DMS79 treated with DMSO at 0.1 percent for 48 hours (cell line): ENCODE data around the gene CD40.

Source experiments
- DNase-seq: peaks from one replicate; lab custom pipeline; 2025; lab: John Stamatoyannopoulos, UW

The CD40 gene

GRCh38 chr20:46148313-46149208, 30.4 kb downstream of the CD40 start:
- DNase-seq: no peak

- no peak for DNase-seq
These were observed 32.8 kb downstream of the CD40 start for GRCh38 chr20:46150943-46151342.

GRCh38 chr20:46151936-46152335, 33.8 kb downstream of the CD40 start:
- DNase-seq: no peak

- no peak for DNase-seq
These were observed 34.9 kb downstream of the CD40 start for GRCh38 chr20:46152824-46153586.

- no peak for DNase-seq
These were observed 36.2 kb downstream of the CD40 start for GRCh38 chr20:46154305-46154704.

- no peak for DNase-seq
These were observed 36.7 kb downstream of the CD40 start for GRCh38 chr20:46154796-46155195.

GRCh38 chr20:46156065-46156464, 38.0 kb downstream of the CD40 start:
- no peak for DNase-seq

GRCh38 chr20:46157076-46157592, 39.0 kb downstream of the CD40 start:
- DNase-seq: no peak

GRCh38 chr20:46157625-46158024, 39.5 kb downstream of the CD40 start:
- no peak for DNase-seq

GRCh38 chr20:46158476-46158987, 40.4 kb downstream of the CD40 start:
- no peak for DNase-seq

GRCh38 chr20:46159101-46159897, 41.2 kb downstream of the CD40 start:
- no peak for DNase-seq

GRCh38 chr20:46160661-46161060, 42.5 kb downstream of the CD40 start:
- DNase-seq: no peak

- DNase-seq: no peak
These were observed 43.8 kb downstream of the CD40 start for GRCh38 chr20:46161921-46162320.

GRCh38 chr20:46164254-46164653, 46.1 kb downstream of the CD40 start:
- DNase-seq: no peak

- no peak for DNase-seq
These were observed 49.0 kb downstream of the CD40 start for GRCh38 chr20:46167080-46167479.

- DNase-seq: no peak
These were observed 50.3 kb downstream of the CD40 start for GRCh38 chr20:46168438-46168837.

- no peak for DNase-seq
These were observed 51.4 kb downstream of the CD40 start for GRCh38 chr20:46169245-46170171.

GRCh38 chr20:46171476-46171875, 53.4 kb downstream of the CD40 start:
- DNase-seq: no peak

GRCh38 chr20:46171909-46172308, 53.8 kb downstream of the CD40 start:
- DNase-seq: no peak

GRCh38 chr20:46172455-46172854, 54.3 kb downstream of the CD40 start:
- no peak for DNase-seq
